ENCODE data around the gene MINK1.

DNA sequence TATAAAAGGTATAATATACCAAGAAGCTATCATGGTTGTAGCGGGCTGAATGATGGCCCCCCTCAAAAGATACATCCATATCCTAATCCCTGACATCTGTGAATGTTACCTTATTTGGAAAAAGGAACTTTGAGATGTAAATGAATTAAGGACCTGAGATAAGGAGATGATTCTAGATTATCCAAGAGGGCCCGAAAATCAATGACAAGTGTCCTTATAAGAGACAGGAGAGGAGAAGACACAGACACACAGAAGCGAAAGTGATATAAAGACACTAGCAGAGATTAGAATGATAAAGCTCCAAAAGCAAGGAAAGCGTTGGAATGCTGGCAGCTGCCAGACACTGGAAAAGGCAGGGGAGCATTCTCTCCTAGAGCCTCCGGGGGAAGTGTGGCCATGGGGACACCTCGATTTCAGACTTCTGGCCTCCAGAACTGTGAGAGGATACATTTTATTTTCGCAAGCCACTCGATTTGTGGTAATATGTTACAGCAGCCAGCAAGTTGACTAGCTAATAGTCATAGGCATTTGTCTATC lies 86.4 kb downstream of the MINK1 start:
- TF ChIP-seq, protein P1, sequence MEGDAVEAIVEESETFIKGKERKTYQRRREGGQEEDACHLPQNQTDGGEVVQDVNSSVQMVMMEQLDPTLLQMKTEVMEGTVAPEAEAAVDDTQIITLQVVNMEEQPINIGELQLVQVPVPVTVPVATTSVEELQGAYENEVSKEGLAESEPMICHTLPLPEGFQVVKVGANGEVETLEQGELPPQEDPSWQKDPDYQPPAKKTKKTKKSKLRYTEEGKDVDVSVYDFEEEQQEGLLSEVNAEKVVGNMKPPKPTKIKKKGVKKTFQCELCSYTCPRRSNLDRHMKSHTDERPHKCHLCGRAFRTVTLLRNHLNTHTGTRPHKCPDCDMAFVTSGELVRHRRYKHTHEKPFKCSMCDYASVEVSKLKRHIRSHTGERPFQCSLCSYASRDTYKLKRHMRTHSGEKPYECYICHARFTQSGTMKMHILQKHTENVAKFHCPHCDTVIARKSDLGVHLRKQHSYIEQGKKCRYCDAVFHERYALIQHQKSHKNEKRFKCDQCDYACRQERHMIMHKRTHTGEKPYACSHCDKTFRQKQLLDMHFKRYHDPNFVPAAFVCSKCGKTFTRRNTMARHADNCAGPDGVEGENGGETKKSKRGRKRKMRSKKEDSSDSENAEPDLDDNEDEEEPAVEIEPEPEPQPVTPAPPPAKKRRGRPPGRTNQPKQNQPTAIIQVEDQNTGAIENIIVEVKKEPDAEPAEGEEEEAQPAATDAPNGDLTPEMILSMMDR (conservative IDR thresholded peaks at IDR 0.05) = no peak
- TF ChIP-seq EZH2 (IDR thresholded peaks at IDR 0.05; ENCODE audit: low read depth) = no peak

Measured in PC-9 (cell line).